ENCODE data around the gene LRTM2. TPM values are rescaled to one million over a fixed set of nuclear protein-coding genes. Genes with fewer than 3 reads are reported as not detected.

Gene LRTM2
- total and polyA plus RNA-seq, 12 donors, result not detected

- H3K4me1 ChIP-seq, result no peaks in the 10 kb centered on the region
- no peaks in the 10 kb centered on the region for H3K36me3 ChIP-seq
- TF ChIP-seq, protein P1, sequence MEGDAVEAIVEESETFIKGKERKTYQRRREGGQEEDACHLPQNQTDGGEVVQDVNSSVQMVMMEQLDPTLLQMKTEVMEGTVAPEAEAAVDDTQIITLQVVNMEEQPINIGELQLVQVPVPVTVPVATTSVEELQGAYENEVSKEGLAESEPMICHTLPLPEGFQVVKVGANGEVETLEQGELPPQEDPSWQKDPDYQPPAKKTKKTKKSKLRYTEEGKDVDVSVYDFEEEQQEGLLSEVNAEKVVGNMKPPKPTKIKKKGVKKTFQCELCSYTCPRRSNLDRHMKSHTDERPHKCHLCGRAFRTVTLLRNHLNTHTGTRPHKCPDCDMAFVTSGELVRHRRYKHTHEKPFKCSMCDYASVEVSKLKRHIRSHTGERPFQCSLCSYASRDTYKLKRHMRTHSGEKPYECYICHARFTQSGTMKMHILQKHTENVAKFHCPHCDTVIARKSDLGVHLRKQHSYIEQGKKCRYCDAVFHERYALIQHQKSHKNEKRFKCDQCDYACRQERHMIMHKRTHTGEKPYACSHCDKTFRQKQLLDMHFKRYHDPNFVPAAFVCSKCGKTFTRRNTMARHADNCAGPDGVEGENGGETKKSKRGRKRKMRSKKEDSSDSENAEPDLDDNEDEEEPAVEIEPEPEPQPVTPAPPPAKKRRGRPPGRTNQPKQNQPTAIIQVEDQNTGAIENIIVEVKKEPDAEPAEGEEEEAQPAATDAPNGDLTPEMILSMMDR (IDR thresholded peaks at IDR 0.05), result no peak
- WGBS, 2 donors, result 40 to 42% methylated on average over 37 of the region's 37 CpGs
- no peak for ATAC-seq
- no peak overlapping the region for H3K27ac ChIP-seq
- peaks cover 0 to 56% (median 39%) of the 10 kb centered on the region in 7 donors for H3K27me3 ChIP-seq
- no peak for DNase-seq
- H3K4me3 ChIP-seq, result no peak overlapping the region
- H3K9me3 ChIP-seq, result peaks cover 0 to 19% (median 0%) of the 10 kb centered on the region in 11 donors
- intact Hi-C loops (cut with DNase I), result no loop called here
Observed at GRCh38 chr12:1864867-1865266, 44.5 kb downstream of the LRTM2 start.

GRCh38 chr12:1865284-1865866, 45.0 kb downstream of the LRTM2 start:
- no peaks in the 10 kb centered on the region for H3K36me3 ChIP-seq
- WGBS, 2 donors, result 88 to 89% methylated on average over 32 of the region's 32 CpGs
- no peak for ATAC-seq
- TF ChIP-seq, protein P1 (IDR thresholded peaks at IDR 0.05), result no peak
- H3K4me1 ChIP-seq, result no peaks in the 10 kb centered on the region
- H3K4me3 ChIP-seq, result no peak overlapping the region
- peaks cover 0 to 21% (median 0%) of the 10 kb centered on the region in 11 donors for H3K9me3 ChIP-seq
- intact Hi-C loops (cut with DNase I), result no loop called here
- H3K27ac ChIP-seq, result no peak overlapping the region
- H3K27me3 ChIP-seq, result peaks cover 0 to 56% (median 39%) of the 10 kb centered on the region in 7 donors
- no peak for DNase-seq

DNA sequence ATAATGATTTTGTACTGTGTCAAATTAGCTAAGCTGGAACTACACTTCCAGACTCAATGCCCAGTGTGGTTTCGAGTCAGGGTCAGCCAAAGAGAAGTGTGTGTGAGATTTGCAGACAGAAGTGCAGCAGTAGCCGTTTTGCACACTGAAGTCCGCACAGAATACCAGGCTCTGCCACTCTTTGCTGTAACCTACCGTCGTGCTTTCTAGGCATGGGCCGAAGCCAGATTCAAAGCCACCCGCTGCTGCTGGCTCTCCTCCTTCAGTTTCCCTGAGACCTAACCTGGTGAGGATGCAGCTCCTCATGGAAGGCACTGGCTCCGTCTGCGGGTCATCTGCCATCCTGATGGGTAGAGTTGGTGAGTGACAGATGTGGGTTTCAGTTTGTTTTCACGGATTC, 48.8 kb downstream of the LRTM2 start:
- DNase-seq (no peak), ATAC-seq (no peak)
- no peak overlapping the region for H3K4me3 ChIP-seq
- peaks cover 0 to 53% (median 36%) of the 10 kb centered on the region in 7 donors for H3K27me3 ChIP-seq
- H3K9me3 ChIP-seq, result peaks cover 0 to 21% (median 0%) of the 10 kb centered on the region in 11 donors
- intact Hi-C loops (cut with DNase I), result no loop called here
- TF ChIP-seq, protein P1 (IDR thresholded peaks at IDR 0.05), result no peak
- H3K4me1 ChIP-seq, result no peaks in the 10 kb centered on the region
- 90 to 93% methylated on average over 10 of the region's 10 CpGs for WGBS, 2 donors
- H3K36me3 ChIP-seq, result no peaks in the 10 kb centered on the region
- H3K27ac ChIP-seq, result no peak overlapping the region

- WGBS, 2 donors, result 51 to 61% methylated on average over 7 of the region's 7 CpGs
- ATAC-seq (no peak), DNase-seq (no peak)
- no peak overlapping the region for H3K27ac ChIP-seq
- H3K4me1 ChIP-seq, result no peaks in the 10 kb centered on the region
- peaks cover 0 to 52% (median 34%) of the 10 kb centered on the region in 7 donors for H3K27me3 ChIP-seq
- no peak overlapping the region for H3K4me3 ChIP-seq
- intact Hi-C loops (cut with DNase I), result no loop called here
- H3K36me3 ChIP-seq, result no peaks in the 10 kb centered on the region
- TF ChIP-seq, protein P1 (IDR thresholded peaks at IDR 0.05), result no peak
- H3K9me3 ChIP-seq, result peaks cover 0 to 21% (median 0%) of the 10 kb centered on the region in 11 donors
Observed at GRCh38 chr12:1870086-1870485, 49.7 kb downstream of the LRTM2 start.

Data from heart right ventricle (tissue), 16 donors.